SKM-1 treated with dmso at 0.1 percent for 144 hours (cell line): ENCODE data around the gene SLC25A42.
A peak's percentile ranks its signal among the peaks of the same experiment; 100 is the strongest.
"Not testable (repeated sequence)": the region's sequence is repeated elsewhere in the genome, so short reads cannot be mapped to it uniquely, and the experiment has no call there.

ENCODE experiments used
- DNase-seq: peaks from one replicate; lab custom pipeline; 2025; ENCODE audit not compliant: unreplicated experiment; lab: John Stamatoyannopoulos, UW

The SLC25A42 gene

GRCh38 chr19:19063183-19064097 lies at the start of gene SLC25A42:
SLC25A42 (plus strand) TSS chr19:19063994; CDS start chr19:19096125, 32,131 bp downstream.
- peak; percentile 99 for DNase-seq

- DNase-seq = no peak
These were observed 42.7 kb upstream of the SLC25A42 start for GRCh38 chr19:19021115-19021514.

DNA sequence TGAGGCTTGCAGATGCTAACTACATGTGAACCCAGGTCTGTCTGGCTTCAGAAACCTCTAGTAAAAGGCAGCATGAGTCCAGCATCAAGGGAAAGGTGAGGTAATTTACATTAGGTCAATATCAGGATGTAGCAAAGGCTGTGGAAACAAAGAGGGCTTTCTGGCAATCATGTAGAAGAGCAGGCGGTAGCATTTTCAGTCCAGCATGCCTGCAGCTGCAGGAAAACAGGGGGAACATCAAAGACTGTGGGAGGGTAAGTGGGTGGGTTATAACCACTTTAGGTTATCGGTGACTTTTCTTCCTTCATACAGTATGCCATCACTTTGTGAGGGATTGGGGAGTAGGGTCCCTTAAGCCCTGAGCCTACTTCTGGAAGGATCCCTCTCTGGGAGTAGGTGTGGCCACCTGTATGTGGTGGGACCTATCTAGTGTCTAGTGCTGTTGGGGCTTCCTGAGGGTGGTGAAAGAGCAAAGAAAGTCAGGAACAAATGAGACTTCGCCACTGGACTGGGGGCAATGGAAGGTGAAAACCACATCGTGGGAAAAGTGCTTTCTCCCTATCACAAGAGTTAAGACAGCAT lies 41.3 kb upstream of the SLC25A42 start:
- no peak for DNase-seq

- DNase-seq = not testable (repeated sequence)
These were observed 40.4 kb upstream of the SLC25A42 start for GRCh38 chr19:19023376-19023775.

DNA sequence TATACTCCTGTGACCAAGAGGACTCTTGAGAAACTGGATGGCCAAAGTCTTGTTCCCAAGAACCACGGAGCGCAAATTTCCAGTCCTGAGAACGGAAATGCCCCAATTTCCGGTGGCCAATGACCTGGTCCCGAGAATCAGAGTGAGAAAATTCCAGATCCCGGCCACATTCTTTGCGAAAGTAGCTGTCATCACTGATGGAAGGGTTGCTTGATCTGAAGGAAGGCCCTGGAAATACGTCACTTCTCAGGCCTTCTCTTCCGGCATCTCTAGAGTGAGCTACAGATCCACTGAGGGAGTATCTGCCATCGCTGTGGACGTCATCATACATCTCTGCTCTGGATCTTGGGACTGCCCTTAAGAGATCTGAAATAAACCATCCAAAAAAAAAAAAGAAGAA lies 37.9 kb upstream of the SLC25A42 start:
- DNase-seq = no peak

DNA sequence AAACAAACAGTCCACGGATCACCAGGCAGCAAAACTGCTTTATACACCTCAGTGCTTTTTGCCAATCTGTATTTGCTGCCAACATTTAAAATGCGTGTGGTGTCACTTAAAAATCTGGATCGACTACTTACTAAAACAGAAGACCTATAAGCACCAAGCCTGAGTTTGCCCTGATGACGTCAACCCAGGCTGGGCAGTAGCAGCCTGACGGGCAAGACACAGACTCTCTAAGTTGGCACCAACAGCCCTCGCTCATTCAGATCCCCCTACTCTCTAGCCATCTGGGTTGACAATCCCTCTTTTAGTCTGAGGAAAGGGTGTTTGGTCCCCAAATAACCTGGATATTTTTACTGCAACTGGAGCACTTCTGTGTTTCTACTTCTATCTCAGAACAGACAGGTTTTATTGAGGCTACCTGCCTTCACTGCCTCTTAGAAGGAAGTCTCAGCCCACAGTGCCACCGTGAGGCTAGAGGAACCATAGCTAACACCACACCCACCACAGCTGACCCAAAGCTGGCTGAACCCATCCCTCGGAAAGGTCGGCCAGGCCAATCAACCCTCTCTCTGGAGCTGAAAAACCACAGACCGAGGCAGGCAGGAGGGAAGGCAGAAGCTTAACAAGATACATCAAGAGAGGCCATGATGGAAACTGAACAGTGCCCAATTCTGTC lies 37.4 kb upstream of the SLC25A42 start:
- DNase-seq = no peak

GRCh38 chr19:19027228-19027627 lies 36.6 kb upstream of the SLC25A42 start:
- no peak for DNase-seq

DNA sequence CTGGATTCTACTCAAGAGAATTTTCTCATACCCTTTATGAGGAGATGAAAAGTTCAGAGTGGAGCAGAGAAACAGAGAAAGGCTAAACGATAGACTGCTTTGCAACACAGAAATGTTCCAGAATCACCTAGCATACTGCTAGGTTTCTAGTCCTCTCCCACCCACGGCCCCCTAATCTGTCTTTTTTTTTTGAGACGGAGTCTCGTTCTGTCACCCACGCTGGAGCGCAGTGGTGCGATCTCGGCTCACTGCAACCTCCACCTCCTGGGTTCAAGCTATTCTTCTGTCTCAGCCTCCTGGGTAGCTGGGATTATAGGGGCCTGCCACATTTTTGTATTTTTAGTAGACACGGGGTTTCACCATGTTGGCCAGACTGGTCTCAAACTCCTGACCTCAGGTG lies 35.3 kb upstream of the SLC25A42 start:
- no peak for DNase-seq

GRCh38 chr19:19031891-19032290 lies 31.9 kb upstream of the SLC25A42 start:
- no peak for DNase-seq

DNA sequence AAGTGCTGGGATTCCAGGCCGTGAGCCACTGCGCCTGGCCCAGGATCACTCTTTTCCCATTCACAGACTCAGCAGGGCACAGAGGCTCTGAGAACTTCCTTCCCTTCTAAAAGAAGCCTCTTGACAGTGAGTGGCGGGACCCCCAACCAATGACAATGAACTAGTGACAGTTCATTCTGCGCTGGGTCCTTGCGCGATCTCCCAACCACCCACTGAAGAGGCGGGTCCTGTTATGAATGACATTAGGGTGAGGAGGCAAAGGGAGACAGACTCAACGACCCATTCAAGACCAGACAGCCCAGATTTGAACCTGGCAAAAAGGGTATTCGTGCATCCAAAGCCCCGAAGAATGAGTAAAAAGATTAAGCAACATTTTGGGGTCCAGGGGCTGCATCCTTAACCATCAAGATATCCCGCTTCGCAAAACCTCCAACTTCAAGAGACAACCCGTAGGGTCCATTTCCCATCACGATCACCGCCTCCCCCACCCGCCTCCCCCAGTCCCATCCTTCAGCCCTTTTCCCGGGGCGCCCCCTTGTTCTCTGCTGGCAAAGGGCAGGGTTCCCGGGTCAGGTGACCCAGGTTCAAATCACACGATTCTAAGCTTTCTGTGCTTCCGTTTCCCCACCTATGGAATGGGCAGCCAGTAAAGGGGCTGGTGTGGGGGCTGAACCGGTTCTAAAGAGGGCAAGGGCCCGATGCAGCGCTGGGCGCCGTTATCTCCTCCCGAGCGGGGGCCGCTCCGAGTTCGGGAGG lies 31.2 kb upstream of the SLC25A42 start:
- DNase-seq = no peak

DNA sequence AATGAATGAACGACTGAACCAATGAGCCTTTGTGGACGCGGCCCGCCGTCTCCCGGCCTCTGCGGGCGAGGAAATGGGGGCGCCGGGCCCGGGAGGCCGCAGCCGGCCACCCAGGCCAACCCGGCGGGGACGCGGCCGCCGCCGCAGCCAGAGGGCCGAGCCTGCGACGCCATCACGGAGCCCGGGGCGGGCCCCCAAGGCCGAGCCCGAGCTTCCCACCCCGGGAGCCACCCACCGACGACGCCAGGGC lies 30.7 kb upstream of the SLC25A42 start:
- no peak for DNase-seq

DNA sequence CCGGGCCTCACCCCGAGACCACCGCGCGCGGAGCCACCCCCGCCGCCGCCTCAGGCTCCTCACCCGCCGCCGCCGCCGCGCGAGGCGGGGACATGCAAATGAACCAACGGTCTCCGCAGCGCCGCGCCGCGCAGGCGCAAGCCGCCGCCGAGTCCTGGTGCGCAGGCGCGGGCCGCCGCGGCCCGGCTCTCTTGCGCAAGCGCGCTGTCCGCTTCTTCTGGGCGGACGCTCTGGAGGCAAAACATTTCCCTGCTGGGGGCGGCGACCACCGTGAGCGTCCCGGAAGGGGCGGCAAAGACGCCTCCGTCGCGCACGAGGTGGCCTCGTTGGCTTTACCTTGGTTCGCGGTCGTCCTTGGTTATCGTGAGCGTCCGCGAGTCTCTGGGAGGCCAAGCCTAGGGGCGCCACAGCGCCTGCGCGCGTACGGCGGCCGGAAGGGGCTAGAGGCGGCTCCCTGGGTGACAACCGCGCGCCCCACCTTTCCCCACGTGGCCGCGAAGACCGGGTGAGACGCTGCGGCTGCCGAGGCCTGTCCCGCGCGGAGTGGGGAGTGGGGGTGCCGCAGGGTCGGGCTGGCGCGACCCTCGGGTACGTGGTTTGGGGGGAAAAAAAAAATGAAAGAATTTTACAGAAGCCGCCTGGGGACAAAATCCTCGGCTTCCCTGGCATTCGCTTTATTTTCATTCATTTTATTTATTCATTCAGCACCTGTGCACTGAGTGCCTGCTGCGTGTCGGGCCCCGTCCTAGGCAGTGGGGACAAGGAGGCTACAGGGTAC lies 30.2 kb upstream of the SLC25A42 start, which contains the start of the genes ARMC6 and SUGP2:
ARMC6 (plus strand) TSS at position 178 of the 778 bp plus-strand sequence. CDS start 607 bp downstream, outside the sequence.
SUGP2 (minus strand) TSS at position 92 of the 778 bp plus-strand sequence. CDS start 2,446 bp downstream, outside the sequence.
- DNase-seq = peak; percentile 88

DNA sequence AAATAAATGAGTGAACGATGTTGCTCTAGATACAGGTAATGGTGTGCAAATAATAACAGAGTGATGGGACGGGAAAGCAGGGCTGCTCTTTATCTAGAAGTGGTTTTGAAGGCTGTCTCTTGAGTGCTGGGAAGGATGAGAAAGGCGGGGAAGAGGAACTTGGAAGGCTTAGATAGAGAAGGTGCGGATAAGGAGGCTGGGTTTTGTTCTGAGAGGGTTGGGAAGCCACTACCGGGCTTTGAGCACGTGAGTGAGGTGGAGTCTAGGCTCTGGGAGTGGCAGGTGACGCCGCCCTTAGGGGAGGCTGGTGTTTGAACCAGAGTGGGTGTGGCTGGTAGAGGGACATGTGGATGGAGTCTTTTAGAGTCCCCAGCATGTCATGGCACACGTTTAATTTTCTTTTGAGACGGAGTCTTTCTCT lies 29.6 kb upstream of the SLC25A42 start:
- DNase-seq = peak; percentile 93

DNA sequence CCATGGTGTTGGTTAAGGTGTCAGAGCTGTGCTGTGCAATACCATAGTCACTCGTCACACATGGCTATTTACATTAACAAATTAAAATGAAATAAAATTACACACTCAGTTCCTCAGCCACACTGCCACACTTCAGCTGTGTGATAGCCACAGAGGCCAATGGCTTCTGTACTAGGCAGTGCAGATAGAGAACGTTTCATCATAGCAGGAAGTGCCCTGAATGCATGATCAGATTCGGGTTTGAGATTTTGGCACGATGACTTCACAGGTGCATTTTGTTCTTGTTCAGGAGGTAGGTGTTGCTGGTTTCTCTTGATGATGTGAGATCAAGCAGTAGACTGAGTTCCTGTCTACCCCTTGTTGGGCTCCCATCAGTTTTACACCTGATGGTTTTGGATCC lies 23.9 kb upstream of the SLC25A42 start:
- no peak for DNase-seq

DNA sequence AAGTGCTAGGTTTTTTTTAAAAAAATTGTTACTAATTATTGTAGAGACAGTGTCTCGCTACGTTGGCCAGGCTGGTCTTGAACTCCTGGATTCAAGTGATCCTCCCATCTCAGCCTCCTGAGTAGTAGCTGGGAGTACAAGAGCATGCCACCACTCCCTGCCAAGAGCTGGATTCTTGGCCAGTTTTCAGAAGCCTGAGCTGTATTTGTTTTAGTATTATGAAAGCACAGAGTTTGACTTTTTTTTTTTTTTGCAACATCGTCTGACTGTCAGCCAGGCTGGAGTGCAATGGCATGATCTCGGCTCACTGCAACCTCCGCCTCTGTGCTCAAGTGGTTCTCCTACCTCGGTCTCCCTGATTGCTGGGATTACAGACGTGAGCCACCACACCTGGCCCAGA lies 23.4 kb upstream of the SLC25A42 start:
- no peak for DNase-seq

DNA sequence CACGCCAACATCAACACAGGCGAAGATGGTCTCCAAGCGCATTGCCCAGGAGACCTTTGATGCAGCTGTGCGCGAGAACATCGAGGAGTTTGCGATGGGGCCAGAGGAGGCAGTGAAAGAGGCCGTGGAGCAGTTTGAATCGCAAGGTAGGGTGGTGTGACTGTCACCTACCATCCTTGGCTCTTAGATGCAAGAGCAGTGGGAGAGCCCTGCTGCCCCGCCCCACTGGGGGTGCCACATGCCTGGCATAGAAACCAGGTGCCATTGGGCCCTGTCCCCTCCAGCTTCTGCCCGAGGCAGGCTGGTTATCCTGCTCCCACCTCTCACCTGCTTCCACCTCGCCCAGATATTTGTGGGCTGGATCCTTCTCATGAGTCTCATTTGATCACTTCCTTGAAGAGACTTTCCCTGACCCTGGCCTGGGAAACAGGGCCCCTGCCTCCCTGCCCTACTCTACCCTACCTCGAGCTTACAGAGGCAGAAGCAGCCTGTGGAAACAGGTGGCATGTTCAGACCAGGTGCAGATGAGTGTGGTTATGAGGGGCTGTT lies 21.0 kb upstream of the SLC25A42 start:
- DNase-seq = no peak

DNA sequence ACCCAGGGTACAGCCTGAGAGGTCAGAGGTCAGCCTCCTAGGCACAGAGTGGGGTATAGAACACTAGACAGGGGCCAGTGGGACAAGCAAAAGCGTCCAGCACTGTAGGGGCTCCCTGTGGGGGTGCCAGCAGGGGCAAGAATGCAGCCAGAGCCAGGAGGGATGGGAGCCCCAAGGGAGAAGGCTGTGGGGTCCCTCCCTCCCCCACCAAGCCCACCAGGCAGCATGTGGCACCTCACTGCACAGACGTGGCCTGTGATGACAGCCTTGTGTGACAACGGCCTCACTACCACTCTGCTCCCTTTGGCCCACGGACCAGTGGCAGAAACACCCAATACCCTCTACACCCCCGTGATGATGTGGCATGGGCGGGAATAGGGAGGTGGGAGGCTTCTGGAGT lies 20.3 kb upstream of the SLC25A42 start:
- DNase-seq = no peak

GRCh38 chr19:19043881-19044280 lies 19.9 kb upstream of the SLC25A42 start:
- no peak for DNase-seq

DNA sequence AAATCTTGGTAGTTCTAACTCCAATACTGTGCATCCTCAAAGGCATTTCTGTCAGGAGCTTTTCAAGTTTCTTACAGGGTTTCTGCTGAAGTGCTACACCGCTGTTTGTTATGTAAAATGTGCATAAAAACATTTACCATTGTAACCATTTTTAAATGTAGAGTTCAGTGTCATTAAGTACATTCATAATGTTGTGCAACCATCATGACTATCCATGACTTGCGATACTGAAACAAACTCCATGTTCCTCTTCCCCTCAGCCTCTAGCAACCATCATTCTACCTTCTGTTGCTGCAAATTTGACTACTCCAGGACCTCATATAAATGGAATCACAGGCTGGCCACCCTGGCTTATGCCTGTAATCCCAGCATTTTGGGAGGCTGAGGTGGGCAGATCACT lies 14.4 kb upstream of the SLC25A42 start:
- no peak for DNase-seq

DNA sequence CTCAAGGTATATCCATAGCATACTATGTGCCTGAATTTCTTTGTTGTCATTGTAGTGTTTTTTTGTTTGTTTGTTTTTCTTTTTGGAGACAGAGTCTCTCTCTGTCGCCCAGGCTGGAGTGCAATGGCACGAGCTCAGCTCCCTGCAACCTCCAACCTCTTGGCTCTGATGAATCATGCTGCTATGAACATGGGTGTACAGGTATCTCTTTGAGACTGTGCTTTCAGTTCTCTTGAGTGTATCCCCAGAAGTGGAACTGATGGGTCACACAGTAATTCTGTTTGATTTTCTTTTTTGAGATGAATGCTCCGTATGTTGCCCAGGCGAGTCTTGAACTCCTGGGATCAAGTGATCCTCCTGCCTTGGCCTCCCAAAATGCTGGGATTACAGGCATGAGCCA lies 13.7 kb upstream of the SLC25A42 start:
- no peak for DNase-seq
